Stimulated activated CD4-positive, alpha-beta T cell treated with anti-CD3 and anti-CD28 coated beads, Interleukin-1b, Interleukin-23, amount 100 ng/mL, for 24 hours (primary cell): ENCODE measurements around the gene FAM32A.
"Not testable (repeated sequence)": the region's sequence is repeated elsewhere in the genome, so short reads cannot be mapped to it uniquely, and the experiment has no call there.

Experiments
- DNase-seq, 4 experiments: peaks; one replicate each; pipeline ENCODE4 v3.0.0-alpha.2; 2020; ENCODE audit warnings: low read depth in 4 of 4, low spot score in 1 of 4

Gene FAM32A

DNA sequence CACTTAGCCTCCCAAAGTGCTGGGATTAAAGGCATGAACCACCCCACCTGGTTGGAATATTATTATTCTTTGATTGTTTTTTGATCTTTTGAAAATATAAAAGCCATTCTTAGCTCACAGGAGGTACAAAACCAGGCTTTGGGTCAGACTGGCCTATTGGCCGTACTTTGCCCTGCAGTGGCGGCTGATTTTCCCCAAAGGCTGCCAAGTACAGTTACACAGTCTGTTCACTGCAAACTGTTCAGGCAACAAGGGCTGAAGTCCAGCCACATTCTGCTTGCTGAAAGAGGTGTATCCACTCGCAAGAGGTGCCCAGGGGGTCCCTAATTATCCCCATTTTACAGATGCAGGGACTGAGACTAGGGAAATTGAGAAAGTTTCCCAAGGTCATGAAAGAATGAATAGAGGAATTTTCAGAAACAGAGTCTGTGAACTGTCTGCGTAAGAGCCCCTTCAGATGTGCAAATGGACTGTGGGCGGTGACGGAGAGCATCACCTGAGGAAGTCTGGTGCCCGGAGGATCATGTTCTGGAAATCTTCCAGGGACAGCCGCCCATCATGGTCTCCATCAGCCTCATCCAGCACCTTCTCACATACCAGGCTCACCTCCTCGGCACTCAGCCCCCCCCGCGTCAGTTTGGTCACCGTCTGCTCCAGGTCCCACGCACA is 20.9 kb upstream of the FAM32A start:
- no peak for DNase-seq

- DNase-seq, result no peak
These were observed 18.8 kb upstream of the FAM32A start for GRCh38 chr19:16166417-16166816.

DNA sequence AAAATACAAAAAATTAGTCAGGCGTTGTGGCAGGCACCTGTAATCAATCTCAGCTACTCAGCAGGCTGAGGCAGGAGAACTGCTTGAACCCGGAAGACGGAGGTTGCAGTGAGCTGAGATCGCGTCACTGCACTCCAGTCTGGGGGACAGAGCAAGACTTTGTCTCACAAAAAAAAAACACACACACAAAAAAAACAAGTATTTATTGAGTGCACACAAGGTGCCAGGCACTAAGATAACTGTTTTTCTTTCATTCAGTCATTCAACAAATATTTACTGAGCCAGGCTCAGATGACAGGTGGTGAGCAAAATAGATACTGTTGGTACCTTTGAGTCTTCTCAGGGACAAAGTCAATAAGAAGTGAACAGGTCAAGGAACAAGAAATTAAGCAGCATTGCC is 18.2 kb upstream of the FAM32A start:
- no peak for DNase-seq

DNA sequence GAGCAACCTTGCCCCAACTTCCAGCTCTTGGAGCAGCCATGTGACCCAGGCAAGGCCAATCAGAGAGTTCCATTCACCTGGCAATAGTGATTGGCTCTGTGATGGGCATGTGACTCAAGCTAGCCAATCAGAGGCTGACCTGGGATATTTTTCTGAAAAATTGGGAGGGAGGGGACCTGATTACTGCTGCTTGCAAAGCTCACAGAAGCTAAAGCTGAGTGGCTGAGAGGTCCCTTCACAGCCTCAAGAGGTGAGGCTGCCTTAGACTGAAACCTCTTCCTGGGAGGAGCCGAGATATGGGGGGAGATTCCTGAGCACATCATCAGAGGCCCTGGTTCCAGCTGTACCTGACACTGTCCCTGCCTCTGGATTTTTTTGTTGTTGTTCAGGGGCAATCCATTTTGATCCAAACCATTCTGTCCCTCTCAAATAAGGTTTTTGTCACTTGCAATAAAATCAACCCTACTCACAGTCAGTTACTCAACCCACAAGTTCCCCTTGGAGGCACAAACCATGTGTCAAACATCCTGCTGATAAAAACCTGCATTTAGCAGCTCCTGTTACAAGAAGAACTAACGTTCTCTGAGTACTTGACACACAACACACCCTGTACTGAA is 16.6 kb upstream of the FAM32A start:
- DNase-seq, result no peak

GRCh38 chr19:16170134-16170533 is 15.1 kb upstream of the FAM32A start:
- DNase-seq, result no peak

DNA sequence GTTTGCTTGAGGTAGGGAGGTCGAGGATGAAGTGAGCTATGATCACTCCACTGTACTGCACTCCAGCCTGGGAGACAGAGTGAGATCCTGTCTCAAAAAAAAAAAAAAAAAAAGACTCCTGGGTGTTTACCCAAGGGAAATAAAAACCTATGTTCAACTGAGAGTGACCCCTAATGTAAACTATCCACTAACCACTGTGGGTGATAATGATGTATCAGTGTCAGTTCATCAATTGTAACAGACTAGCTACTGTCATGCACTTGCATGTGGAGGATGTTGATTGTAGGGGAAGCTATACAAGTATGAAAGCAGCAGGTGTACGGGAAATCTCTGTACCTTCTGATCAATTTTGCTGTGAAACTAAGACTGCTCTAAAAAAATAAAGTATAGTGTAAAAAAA is 9.3 kb upstream of the FAM32A start:
- DNase-seq, result no peak

DNA sequence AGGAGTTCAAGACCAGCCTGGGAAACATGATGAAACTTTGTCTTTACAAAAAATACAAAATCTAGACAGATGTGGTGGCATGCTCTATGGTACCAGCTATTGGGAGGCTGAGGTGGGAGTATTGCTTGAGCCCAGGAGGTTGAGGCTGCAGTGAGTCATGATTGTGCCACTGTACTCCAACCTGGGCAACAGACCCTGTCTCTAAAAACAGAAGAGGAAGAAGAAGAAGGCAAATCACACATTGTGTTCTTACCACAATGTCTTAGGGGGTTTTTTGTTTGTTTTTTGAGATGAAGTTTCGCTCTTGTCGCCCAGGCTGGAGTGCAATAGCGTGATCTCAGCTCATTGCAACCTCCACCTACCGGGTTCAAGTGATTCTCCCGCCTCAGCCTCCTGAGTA is 6.3 kb upstream of the FAM32A start:
- not testable (repeated sequence) for DNase-seq

DNA sequence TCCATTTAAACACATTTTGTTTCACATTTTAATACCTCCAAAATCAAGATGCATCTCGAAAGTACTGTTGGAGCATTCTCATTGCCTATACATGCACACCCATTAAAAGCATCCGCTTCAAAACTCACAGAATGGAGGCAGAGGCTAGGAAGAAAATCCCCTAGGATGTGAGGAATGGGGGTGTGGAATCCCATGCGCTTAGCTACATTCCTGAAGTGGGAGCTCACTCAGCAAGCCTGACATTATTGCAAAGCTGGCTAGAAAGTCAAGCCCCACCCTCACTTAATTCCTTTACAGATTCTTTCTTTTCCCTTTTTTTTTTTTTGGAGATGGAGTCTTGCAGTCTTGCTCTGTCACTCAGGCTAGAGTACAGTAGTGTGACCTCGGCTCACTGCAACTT is 4.6 kb upstream of the FAM32A start:
- DNase-seq, result no peak

GRCh38 chr19:16184665-16185122 is 516 bp upstream of the FAM32A start:
- DNase-seq, result no peak

DNA sequence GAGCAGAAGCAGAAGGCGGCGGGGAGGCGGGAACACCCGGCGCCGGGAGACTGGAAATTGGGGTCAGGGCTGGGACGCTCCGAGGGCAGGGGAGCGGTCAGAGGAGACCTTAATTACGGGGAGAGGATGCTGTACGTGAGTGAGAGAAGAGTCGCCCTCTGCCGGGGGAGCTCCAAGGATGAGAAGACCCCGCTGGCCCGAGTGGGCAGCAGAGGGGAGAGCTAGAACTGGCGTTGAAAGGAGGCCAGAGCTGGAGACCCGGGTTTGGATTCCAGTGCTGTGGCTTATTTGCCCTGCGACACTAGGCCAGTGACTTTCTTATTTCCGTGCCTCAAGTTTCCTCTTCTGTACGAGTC is 536 bp downstream of the FAM32A start:
- peak in 2 of 4 experiments; percentile 17 to 21 for DNase-seq

- DNase-seq, result no peak
These were observed 3.3 kb downstream of the FAM32A start for GRCh38 chr19:16188521-16188920.

GRCh38 chr19:16190198-16190597 is 5.0 kb downstream of the FAM32A start:
- no peak for DNase-seq

- DNase-seq, result no peak
These were observed 5.5 kb downstream of the FAM32A start for GRCh38 chr19:16190736-16191135.

GRCh38 chr19:16191216-16191908 is 6.2 kb downstream of the FAM32A start:
- no peak for DNase-seq

DNA sequence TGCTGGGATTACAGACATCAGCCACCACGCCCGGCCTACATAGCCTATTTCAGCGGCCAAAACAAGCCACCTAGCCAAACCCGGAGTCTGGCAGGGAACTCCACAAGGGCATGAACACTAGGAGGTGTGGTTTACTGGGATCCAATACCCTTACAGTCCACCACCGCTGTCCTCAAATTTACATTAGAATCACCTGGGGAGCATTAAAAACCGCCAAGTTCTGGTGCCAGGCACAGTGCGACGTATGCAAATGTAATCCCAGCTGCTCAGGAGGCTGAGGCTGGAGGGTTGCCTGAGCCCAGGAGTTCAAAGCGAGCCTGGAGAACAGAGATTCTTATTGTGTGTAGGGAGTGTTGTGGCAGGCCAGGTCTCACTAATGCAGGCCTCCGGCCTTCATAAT is 8.3 kb downstream of the FAM32A start:
- no peak for DNase-seq

GRCh38 chr19:16197188-16197621 is 12.0 kb downstream of the FAM32A start:
- no peak for DNase-seq

DNA sequence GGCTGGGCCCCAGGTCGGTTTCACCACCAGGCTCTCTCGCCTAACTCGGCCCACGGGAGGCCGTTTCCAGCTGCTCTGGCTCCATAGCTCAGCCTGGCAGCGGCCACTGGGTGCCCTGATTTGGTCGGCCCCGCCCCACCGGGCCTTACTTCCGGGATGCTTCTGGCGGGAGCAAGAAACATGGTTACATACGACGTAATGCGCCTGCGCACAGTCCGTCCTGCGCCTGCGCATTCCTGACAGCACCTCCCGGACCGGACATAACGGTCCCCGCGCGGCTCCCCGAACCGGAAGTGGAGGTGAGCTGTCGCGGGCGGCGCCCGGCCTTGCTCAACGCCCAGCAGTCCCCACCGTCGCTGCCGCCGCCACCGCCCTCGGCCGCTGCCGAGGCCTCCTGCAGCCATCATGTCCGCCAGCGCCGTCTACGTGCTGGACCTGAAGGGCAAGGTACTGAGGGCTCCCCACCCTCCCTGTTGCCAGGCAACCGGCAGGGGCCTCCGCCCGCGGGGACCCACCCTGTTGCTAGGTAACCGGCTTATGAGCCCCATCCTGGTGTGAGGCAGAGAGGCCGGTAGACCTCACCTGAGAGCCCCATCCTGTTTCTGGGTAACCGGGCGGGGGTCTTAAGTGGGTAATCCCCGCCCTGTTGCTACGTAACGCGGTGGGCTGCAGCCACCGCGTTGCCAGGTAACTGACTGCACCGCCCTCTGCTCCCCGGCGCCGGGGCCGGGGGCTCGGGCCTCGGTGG is 12.6 kb downstream of the FAM32A start, which contains the start of gene AP1M1:
TSS of gene AP1M1 (plus strand) at position 290 of the 748 bp plus-strand sequence. CDS start at position 406, 116 bp downstream.
- DNase-seq, result peak; percentile 92 to 99 (median 96)

- no peak for DNase-seq
These were observed 13.1 kb downstream of the FAM32A start for GRCh38 chr19:16198370-16198651.

- no peak for DNase-seq
These were observed 14.2 kb downstream of the FAM32A start for GRCh38 chr19:16199275-16199932.

- DNase-seq, result no peak
These were observed 15.1 kb downstream of the FAM32A start for GRCh38 chr19:16200038-16201010.
